ENCODE results near the gene KCMF1.

Gene KCMF1

GRCh38 chr2:84972932-84973331 is 2.0 kb downstream of the KCMF1 start:
- Histone ChIP-seq H3K36me3 (ENCODE audit: control insufficient read depth, low read length) (peaks cover 47% of the 10 kb centered on the region), H3F3A (ENCODE audit: control insufficient read depth, insufficient read depth) (0 out of 2 replicates have a peak, but pooled peaks cover 4% of the 10 kb centered on the region), H3K9me3 (ENCODE audit: control insufficient read depth, insufficient read depth, low read length) (no peaks in the 10 kb centered on the region), H3K79me2 (ENCODE audit: control insufficient read depth, low read length) (peaks cover 93% of the 10 kb centered on the region), H3K4me1 (ENCODE audit: control insufficient read depth, low read length) (peaks cover 35% of the 10 kb centered on the region), H3K27ac (ENCODE audit: low read depth, low read length) (no peak overlapping the region), H3K9me2 (replicated peaks; ENCODE audit: control insufficient read depth, low read length) (no peaks in the 10 kb centered on the region), H3K27me3 (ENCODE audit: control insufficient read depth, low read length) (no peaks in the 10 kb centered on the region), H4K20me1 (ENCODE audit: control insufficient read depth, insufficient read depth, low read depth, low read length) (peaks cover 23% of the 10 kb centered on the region), H3K4me2 (ENCODE audit: low read length) (peak overlapping the region; percentile 93), H3K4me3 (ENCODE audit: low read length) (peak overlapping the region; percentile 99)
- TF ChIP-seq EZH2phosphoT487 (IDR thresholded peaks at IDR 0.05; ENCODE audit: borderline replicate concordance, low read length) (no peak), CTCF (IDR thresholded peaks at IDR 0.05; ENCODE audit: low read depth, low read length, poor library complexity, severe bottlenecking) (no peak)

- Histone ChIP-seq H3K4me3 (ENCODE audit: low read length) (no peak overlapping the region), H3K9me3 (ENCODE audit: control insufficient read depth, insufficient read depth, low read length) (no peaks in the 10 kb centered on the region), H3K36me3 (ENCODE audit: control insufficient read depth, low read length) (peaks cover 15% of the 10 kb centered on the region), H3F3A (ENCODE audit: control insufficient read depth, insufficient read depth) (no peaks in the 10 kb centered on the region), H3K27ac (ENCODE audit: low read depth, low read length) (no peak overlapping the region), H3K9me2 (replicated peaks; ENCODE audit: control insufficient read depth, low read length) (no peaks in the 10 kb centered on the region), H3K4me2 (ENCODE audit: low read length) (no peak overlapping the region), H3K79me2 (ENCODE audit: control insufficient read depth, low read length) (peaks cover 100% of the 10 kb centered on the region), H3K27me3 (ENCODE audit: control insufficient read depth, low read length) (no peaks in the 10 kb centered on the region), H4K20me1 (ENCODE audit: control insufficient read depth, insufficient read depth, low read depth, low read length) (peaks cover 29% of the 10 kb centered on the region), H3K4me1 (ENCODE audit: control insufficient read depth, low read length) (peaks cover 4% of the 10 kb centered on the region; the same call in 1 of the 2 replicates)
- no peak for TF ChIP-seq CTCF (IDR thresholded peaks at IDR 0.05; ENCODE audit: low read depth, low read length, poor library complexity, severe bottlenecking)
- TF ChIP-seq EZH2phosphoT487 (IDR thresholded peaks at IDR 0.05; ENCODE audit: borderline replicate concordance, low read length): no peak
These were observed 9.5 kb downstream of the KCMF1 start for GRCh38 chr2:84980263-84980983.

GRCh38 chr2:84986018-84986417 is 15.1 kb downstream of the KCMF1 start:
- no peak overlapping the region for H3K4me3 ChIP-seq (ENCODE audit: low read length)
- peaks cover 100% of the 10 kb centered on the region for H3K79me2 ChIP-seq (ENCODE audit: control insufficient read depth, low read length)
- no peaks in the 10 kb centered on the region; the same call in 1 of the 2 replicates for H3F3A ChIP-seq (ENCODE audit: control insufficient read depth, insufficient read depth)
- H3K9me3 ChIP-seq (ENCODE audit: control insufficient read depth, insufficient read depth, low read length): no peaks in the 10 kb centered on the region
- TF ChIP-seq CTCF (IDR thresholded peaks at IDR 0.05; ENCODE audit: low read depth, low read length, poor library complexity, severe bottlenecking) (no peak), EZH2phosphoT487 (IDR thresholded peaks at IDR 0.05; ENCODE audit: borderline replicate concordance, low read length) (no peak)
- no peaks in the 10 kb centered on the region for H3K9me2 ChIP-seq (replicated peaks; ENCODE audit: control insufficient read depth, low read length)
- H3K27ac ChIP-seq (ENCODE audit: low read depth, low read length): no peak overlapping the region
- H3K4me2 ChIP-seq (ENCODE audit: low read length): no peak overlapping the region
- no peaks in the 10 kb centered on the region for H3K27me3 ChIP-seq (ENCODE audit: control insufficient read depth, low read length)
- no peaks in the 10 kb centered on the region for H3K4me1 ChIP-seq (ENCODE audit: control insufficient read depth, low read length)
- H3K36me3 ChIP-seq (ENCODE audit: control insufficient read depth, low read length): peaks cover 9% of the 10 kb centered on the region; the same call in 1 of the 2 replicates
- H4K20me1 ChIP-seq (ENCODE audit: control insufficient read depth, insufficient read depth, low read depth, low read length): peaks cover 29% of the 10 kb centered on the region
